Progenitor cell of endocrine pancreas (in vitro differentiated cells): ENCODE measurements around the gene MYO10. TPM values are rescaled to one million over a fixed set of nuclear protein-coding genes. Genes with fewer than 3 reads are reported as not detected.

Experiments
- DNase-seq: peaks from one replicate; pipeline ENCODE4 v3.0.0; 2021; ENCODE audit warnings: low spot score; ENCODE audit not compliant: unreplicated experiment
- H3K27ac Mint-ChIP-seq: 2 replicates; pipeline ENCODE4 v1.8.0; 2021; ENCODE audit warnings: mild to moderate bottlenecking, moderate library complexity, mixed read lengths
- H3K27me3 Mint-ChIP-seq: 2 replicates; pipeline ENCODE4 v1.8.0; 2021; ENCODE audit warnings: mixed read lengths
- H3K36me3 Mint-ChIP-seq: 2 replicates; pipeline ENCODE4 v1.8.0; 2022; ENCODE audit warnings: mixed read lengths; ENCODE audit not compliant: insufficient read depth
- H3K4me1 Mint-ChIP-seq: 2 replicates; pipeline ENCODE4 v1.8.0; 2021; ENCODE audit warnings: low read depth, mixed read lengths
- H3K4me3 Mint-ChIP-seq: 2 replicates; pipeline ENCODE4 v1.8.0; 2021; ENCODE audit warnings: low read depth, mild to moderate bottlenecking, moderate library complexity, mixed read lengths
- H3K9me3 Mint-ChIP-seq: 2 replicates; pipeline ENCODE4 v1.8.0; 2021; ENCODE audit warnings: low read depth, mixed read lengths
- total RNA-seq: library from RNA; stranded (reverse); gene quantifications from 2 replicates; pipeline ENCODE4 v1.2.1, GENCODE V29; 2021
- TF ChIP-seq, protein P1 (sequence below): fragments of 200-600 bp; sonication (generic); IDR thresholded peaks from one replicate; pipeline ENCODE4 v1.5.0; 2021; ENCODE audit warnings: antibody characterized with exemption, mild to moderate bottlenecking; ENCODE audit not compliant: unreplicated experiment

The MYO10 gene
- total RNA-seq, 1 donor from 2014 or later, result 88.0 TPM

DNA sequence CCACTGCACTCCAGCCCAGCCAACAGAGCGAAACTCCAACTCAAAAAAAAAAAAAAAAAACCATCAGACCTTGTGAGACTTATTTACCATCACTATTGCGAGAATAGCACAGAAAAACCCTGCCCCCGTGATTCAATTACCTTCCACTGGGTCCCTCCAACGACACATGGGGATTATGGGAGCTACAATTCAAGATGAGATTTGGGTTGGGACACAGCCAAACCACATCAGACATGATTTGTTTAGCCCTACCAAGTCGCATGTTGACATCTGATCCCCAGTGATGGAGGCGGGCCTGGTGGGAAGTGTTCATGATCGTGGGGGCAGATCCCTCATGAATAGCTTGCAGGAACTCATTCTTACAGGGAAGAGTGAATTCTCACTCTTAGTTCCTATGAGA is 26.6 kb downstream of the MYO10 start:
- DNase-seq, result no peak
- TF ChIP-seq, protein P1, sequence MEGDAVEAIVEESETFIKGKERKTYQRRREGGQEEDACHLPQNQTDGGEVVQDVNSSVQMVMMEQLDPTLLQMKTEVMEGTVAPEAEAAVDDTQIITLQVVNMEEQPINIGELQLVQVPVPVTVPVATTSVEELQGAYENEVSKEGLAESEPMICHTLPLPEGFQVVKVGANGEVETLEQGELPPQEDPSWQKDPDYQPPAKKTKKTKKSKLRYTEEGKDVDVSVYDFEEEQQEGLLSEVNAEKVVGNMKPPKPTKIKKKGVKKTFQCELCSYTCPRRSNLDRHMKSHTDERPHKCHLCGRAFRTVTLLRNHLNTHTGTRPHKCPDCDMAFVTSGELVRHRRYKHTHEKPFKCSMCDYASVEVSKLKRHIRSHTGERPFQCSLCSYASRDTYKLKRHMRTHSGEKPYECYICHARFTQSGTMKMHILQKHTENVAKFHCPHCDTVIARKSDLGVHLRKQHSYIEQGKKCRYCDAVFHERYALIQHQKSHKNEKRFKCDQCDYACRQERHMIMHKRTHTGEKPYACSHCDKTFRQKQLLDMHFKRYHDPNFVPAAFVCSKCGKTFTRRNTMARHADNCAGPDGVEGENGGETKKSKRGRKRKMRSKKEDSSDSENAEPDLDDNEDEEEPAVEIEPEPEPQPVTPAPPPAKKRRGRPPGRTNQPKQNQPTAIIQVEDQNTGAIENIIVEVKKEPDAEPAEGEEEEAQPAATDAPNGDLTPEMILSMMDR, result no peak
- peaks cover 11% of the 10 kb centered on the region for H3K4me1 Mint-ChIP-seq
- peaks cover 7% of the 10 kb centered on the region for H3K36me3 Mint-ChIP-seq
- no peak overlapping the region for H3K4me3 Mint-ChIP-seq
- H3K27ac Mint-ChIP-seq, result no peak overlapping the region
- no peaks in the 10 kb centered on the region for H3K9me3 Mint-ChIP-seq
- H3K27me3 Mint-ChIP-seq, result no peaks in the 10 kb centered on the region

DNA sequence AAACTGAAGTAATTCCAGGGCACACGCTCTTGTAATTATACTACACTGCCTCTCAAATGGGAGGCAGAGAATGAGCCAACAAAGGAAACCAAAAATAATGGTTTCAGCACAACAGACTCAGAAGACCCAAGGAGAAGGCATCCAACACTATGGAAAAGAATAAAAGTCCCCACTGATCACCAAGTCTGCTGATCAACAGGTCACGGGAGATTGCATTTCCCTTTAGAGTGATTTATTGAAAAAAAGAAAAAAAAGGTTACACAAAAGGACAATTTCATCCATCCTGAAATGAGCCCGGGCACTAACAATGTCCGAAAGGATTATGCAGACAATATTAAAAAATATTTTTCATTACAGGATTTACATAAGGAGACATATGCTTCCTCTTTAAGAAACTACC is 28.8 kb downstream of the MYO10 start:
- no peak for DNase-seq
- H3K9me3 Mint-ChIP-seq, result no peaks in the 10 kb centered on the region
- TF ChIP-seq, protein P1, result no peak
- no peak overlapping the region for H3K4me3 Mint-ChIP-seq
- peaks cover 7% of the 10 kb centered on the region for H3K36me3 Mint-ChIP-seq
- no peaks in the 10 kb centered on the region for H3K27me3 Mint-ChIP-seq
- H3K4me1 Mint-ChIP-seq, result peaks cover 4% of the 10 kb centered on the region
- no peak overlapping the region for H3K27ac Mint-ChIP-seq

DNA sequence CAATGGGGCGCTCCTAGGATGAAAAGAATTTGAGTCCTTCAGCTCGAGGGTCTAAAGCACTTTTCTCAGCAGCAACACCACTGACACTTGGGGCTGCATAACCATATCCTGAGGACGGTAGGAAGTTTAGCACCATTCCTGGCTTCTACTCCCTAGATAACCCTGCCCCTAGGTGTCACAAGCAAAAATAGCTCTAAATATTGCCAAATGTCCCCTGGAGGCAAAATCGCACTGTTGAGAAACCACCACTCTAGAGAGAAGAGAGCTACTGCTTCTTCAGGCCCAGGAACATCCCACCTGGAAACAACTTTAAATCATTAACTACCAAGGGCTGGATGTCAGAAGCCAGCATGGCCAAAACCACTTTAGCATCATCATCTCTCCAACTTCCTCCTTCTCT is 29.8 kb downstream of the MYO10 start:
- H3K4me3 Mint-ChIP-seq, result no peak overlapping the region
- DNase-seq, result no peak
- no peak overlapping the region for H3K27ac Mint-ChIP-seq
- TF ChIP-seq, protein P1, result no peak
- H3K9me3 Mint-ChIP-seq, result no peaks in the 10 kb centered on the region
- H3K4me1 Mint-ChIP-seq, result peaks cover 9% of the 10 kb centered on the region
- peaks cover 5% of the 10 kb centered on the region for H3K36me3 Mint-ChIP-seq
- H3K27me3 Mint-ChIP-seq, result no peaks in the 10 kb centered on the region

DNA sequence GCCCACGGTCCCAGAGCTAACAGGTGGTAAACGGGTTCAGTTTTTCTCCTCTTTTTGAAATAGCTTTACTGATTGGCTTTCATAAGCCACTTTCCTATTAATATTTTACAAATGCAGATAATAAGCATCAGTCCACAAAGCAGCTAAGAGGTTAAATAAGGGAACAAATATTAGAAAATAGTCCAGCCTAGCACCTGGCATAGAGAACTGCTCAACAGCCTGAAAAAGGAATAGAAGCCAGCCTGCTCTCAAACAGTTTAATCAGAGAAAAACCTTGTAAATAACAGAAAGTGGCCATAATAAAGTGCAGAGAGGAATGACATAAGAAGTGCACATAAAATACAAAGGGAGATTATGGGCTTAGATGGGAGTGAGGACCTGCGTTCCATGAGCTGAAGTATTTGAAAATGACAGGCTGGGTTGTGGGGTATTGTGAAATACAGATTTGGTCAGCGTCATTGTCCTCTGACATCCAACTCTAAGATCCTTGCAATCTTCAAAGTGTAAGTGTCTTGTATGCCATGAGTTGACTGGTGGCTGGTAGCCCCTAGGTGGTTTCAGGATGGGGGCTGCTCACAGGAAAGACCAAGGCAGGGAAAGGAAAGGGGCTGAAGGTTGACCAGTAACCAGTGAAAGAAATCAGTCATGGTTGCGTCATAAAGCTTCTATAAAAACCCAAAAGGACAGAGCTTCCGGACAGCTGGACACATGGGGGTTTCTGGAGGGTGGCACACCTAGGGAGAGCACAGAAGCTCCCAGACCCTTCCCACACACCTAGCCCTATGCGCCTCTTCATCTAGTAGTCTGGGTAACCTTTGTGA is 32.4 kb downstream of the MYO10 start:
- Mint-ChIP-seq H3K36me3 (no peaks in the 10 kb centered on the region), H3K27ac (no peak overlapping the region), H3K4me3 (no peak overlapping the region), H3K9me3 (no peaks in the 10 kb centered on the region), H3K4me1 (peaks cover 19% of the 10 kb centered on the region), H3K27me3 (no peaks in the 10 kb centered on the region)
- TF ChIP-seq, protein P1, result no peak
- DNase-seq, result no peak

DNA sequence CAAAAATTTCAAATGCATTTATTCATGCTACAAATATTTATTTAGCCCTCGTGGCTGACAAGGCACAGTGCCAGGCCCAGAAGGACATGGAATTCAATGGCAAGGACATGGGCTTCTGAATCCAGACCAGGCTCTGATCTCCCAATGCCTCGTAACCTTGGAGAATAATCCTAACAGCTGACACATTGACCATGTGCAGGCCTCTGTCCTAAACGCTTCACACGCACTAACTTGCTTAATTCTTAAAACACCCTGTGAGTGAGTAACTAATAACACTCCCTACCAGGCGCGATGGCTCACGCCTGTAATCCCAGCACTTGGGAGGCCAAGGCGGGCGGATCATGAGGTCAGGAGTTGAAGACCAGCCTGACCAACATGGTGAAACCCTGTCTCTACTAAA is 33.2 kb downstream of the MYO10 start:
- Mint-ChIP-seq H3K36me3 (no peaks in the 10 kb centered on the region), H3K27ac (no peak overlapping the region), H3K4me1 (peaks cover 21% of the 10 kb centered on the region), H3K9me3 (no peaks in the 10 kb centered on the region), H3K4me3 (no peak overlapping the region), H3K27me3 (no peaks in the 10 kb centered on the region)
- TF ChIP-seq, protein P1, result no peak
- no peak for DNase-seq
